Esophagus squamous epithelium (tissue), 4 donors: ENCODE results near the gene STX1A.

ENCODE experiments used
- CTCF ChIP-seq, 6 experiments: fragments of 450-650 bp in 4 of 6; fragments of 200-600 bp in 2 of 6; sonication (generic) in 2 of 6; IDR thresholded peaks; one replicate each; pipeline ENCODE4 v1.5.1; 2016 to 2019; ENCODE audit warnings: antibody characterized with exemption in 6 of 6, mild to moderate bottlenecking in 4 of 6, moderate library complexity in 4 of 6
- POLR2A ChIP-seq, 4 donors: fragments of 450-650 bp; IDR thresholded peaks; one replicate each; pipeline ENCODE4 v1.6.1; 2017; ENCODE audit warnings: antibody characterized with exemption in 4 of 4, mild to moderate bottlenecking in 4 of 4, moderate library complexity in 3 of 4

GRCh38 chr7:73742338-73742752 lies 22.9 kb upstream of the STX1A start:
- TF ChIP-seq CTCF (IDR thresholded peaks at IDR 0.05) = peak in 1 of 6 experiments; percentile 14
- no peak for TF ChIP-seq POLR2A (IDR thresholded peaks at IDR 0.05)
